GM18870 (cell line): ENCODE data around the gene SPTBN5.

Experiments
- ATAC-seq: cut with Tn5 transposase; IDR thresholded peaks from one replicate; pipeline ENCODE4 v1.9.1; 2021; ENCODE audit warnings: moderate library complexity; ENCODE audit not compliant: unreplicated experiment

The SPTBN5 gene

GRCh38 chr15:41827290-41827879, 66.5 kb downstream of the SPTBN5 start:
- ATAC-seq: no peak

- ATAC-seq: no peak
Measured at GRCh38 chr15:41825572-41826535, 68.0 kb downstream of the SPTBN5 start.

- ATAC-seq: no peak
Measured at GRCh38 chr15:41825145-41825544, 68.7 kb downstream of the SPTBN5 start.

GRCh38 chr15:41824062-41824745, 69.6 kb downstream of the SPTBN5 start:
- no peak for ATAC-seq

GRCh38 chr15:41823502-41823901, 70.4 kb downstream of the SPTBN5 start:
- ATAC-seq: no peak

DNA sequence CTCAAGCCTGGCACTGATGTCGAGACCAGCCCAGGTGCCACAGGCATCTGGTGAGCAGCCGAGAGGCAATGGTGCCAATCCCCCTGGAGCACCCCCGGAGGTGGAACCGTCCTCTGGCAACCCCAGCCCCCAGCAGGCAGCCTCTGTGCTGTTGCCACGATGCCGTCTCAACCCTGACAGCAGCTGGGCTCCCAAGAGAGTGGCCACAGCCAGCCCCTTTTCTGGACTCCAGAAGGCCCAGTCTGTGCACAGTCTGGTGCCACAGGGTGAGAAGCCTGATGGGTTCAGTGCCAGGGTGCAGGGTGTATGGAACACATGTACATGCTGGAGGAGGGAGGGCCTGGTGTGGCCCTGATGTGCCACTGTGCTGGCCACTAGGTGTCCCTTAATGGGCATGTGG, 70.9 kb downstream of the SPTBN5 start:
- ATAC-seq: no peak

DNA sequence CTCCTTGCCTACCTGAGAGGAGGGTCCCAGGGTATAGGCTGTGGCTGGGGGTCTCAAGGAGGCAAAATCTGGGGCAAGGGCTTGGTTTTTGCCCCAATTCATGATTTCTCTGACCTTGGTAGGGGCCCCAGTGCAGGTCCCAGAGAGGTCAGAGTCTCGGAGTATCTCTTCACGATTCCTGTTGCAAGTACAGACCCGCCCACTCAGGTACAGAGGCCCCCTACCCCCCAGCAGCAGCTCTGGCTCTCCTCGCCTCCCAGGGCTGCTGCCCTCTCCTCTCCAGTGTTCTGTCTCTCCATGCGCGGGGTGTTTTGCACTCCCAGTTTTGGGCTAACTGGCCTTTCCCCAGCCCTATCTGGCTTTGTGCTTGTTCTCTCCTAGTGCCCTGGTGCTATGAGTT, 71.4 kb downstream of the SPTBN5 start:
- ATAC-seq: no peak

DNA sequence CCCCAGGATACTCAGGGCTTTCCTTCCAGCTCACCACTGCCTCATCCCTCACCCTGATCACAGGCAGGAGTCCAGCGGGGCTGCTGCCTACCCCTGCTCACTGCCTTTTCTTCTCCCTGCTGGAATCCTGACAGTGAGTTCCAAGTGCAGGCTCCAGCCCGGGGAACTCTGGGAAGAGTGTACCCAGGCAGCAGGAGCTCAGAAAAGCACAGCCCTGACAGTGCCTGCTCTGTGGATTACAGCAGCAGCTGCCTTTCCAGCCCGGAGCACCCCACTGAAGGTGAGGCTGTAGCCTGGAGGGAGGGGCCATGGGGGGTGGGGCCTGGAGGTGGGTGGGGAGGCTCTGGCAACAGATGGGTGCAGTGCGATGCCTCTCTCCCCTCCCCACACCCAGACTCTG, 72.0 kb downstream of the SPTBN5 start:
- ATAC-seq: no peak

DNA sequence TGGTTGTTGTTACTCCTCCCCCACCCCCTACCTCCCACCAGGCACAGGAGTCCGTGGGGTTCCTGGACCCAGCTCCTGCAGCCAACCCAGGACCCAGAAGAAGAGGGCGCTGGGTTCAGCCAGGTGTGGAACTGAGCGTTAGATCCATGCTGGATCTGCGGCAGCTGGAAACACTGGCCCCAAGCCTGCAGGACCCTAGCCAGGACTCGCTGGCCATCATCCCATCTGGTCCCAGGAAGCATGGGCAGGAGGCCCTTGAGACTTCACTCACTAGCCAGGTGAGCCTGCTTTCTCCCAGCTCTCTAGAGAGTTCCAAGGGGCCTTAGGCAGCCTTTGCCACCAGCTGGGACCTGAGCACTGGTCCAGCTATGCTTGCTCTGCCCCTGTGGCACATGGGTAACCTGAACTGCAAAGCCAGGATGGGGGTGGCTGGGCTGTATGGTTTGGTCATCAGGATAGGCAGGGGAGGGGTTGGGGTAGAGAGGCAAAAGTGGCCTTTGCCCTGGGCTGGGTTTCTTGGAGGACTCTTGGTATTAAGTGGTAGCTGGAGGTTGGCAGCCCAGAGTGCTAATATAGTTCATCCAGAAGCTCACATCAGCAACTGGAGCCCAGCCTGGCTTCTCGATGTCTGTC, 72.9 kb downstream of the SPTBN5 start:
- ATAC-seq: no peak

DNA sequence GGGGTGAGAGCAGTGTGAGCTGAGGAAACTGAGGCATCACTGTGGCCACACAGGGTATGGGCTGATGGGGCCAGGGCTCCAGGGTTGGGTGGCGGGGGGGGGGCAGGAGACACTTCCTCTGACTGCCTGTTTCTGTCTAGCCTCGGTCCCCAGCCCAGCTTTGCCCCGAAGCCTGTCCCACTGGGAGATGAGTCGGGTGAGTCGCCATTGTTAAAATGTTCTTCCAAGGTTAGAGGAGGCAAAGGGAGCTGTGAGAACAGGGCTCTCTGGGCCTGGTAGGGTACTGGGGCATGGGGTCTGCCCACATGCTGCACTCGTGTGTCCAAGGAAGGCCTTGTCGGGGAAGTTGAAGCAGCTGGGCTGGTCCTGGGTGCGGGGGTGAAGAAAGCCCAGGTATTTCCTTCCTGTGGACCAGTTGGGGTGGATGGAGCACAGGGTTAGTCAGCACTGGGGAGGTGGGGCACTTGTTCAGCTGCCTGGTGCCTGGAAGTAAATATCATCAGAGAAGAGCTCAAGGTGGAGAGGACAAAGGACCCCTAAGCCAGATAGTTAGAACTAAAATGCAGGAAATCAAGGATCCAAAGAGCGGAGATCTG, 74.3 kb downstream of the SPTBN5 start:
- ATAC-seq: no peak

- ATAC-seq: no peak
Measured at GRCh38 chr15:41817781-41818180, 76.1 kb downstream of the SPTBN5 start.

GRCh38 chr15:41817327-41817726, 76.5 kb downstream of the SPTBN5 start:
- no peak for ATAC-seq

DNA sequence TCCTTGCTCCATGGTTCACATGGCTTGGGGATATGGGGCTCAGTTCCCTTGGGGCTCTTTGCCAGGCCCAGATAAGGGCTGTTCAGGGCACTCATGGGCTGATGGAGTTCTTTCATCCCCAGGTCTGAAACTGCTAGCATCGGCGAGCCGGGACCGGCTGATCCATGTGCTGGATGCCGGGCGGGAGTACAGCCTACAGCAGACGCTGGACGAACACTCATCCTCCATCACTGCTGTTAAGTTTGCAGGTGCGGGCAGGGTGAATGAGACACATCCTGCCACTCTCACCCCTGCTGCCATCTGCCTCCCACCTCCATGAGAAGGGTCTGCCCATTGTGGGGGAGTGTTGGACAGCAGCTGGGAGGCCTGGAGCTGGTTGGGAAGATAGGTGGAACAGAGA, 77.1 kb downstream of the SPTBN5 start:
- ATAC-seq: no peak

GRCh38 chr15:41814534-41814933, 79.3 kb downstream of the SPTBN5 start:
- ATAC-seq: no peak

GRCh38 chr15:41813426-41813825, 80.4 kb downstream of the SPTBN5 start:
- ATAC-seq: no peak

- ATAC-seq: no peak
Measured at GRCh38 chr15:41812820-41813375, 81.0 kb downstream of the SPTBN5 start.

DNA sequence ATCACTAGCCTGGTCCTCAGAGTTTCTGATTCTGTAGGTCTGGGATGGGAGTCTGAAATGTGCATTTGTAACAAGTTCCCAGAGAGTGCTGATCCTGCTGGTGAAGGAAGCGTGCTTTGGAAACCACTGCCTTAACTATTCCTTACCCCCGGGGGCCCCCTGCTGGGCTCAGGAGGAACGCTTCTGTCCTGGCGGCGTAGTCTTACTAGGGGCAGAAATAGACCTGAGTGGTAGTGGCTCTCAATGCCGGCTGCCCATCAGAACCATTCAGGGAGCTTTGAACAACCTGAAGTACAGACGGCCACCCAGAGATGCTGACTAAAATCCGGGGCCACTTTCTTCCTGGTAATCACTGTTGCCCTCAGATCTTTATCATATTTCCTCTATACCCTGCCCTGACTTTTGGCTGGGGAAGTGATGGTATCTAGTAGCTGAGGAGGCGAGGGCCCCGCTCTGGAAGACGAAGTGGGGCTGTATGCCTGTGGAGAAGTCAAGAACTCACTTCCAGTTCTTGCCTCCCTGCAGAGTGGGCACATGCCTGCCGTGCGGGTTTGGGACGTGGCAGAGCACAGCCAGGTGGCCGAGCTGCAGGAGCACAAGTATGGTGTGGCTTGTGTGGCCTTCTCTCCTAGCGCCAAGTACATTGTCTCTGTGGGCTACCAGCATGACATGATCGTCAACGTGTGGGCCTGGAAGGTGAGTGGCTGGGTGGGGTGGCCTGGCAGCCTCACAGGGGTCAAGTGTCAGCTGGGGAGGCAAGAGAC, 82.2 kb downstream of the SPTBN5 start:
- no peak for ATAC-seq

- ATAC-seq: no peak
Measured at GRCh38 chr15:41810651-41811431, 83.0 kb downstream of the SPTBN5 start.
